HG02588 (cell line): Measurements from ENCODE around the gene DCBLD2.
A peak's percentile ranks its signal among the peaks of the same experiment; 100 is the strongest.
"Not testable (repeated sequence)": the region's sequence is repeated elsewhere in the genome, so short reads cannot be mapped to it uniquely, and the experiment has no call there.

ENCODE experiments used
- ATAC-seq: cut with Tn5 transposase; IDR thresholded peaks from one replicate; pipeline ENCODE4 v1.9.1; 2021; ENCODE audit warnings: mild to moderate bottlenecking, moderate library complexity; ENCODE audit not compliant: unreplicated experiment

Gene DCBLD2

DNA sequence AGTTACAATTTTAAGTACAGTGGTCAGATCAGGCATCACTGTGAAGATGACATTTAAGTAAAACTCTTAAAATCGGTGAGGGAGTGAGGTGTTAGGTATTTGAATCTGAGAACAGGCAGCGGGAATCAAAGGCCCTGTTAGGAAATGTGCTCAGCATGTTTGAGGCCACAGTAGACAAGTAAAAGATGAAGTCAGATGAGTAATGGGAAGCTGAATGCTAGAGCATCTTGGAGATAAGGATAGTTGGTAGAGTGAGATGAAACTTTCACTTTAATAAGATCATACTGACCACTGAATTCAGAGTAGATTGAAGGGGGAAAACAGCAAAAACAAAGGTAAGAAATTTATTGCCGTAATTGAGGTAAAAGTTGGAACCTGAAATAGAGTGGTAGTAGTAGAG, 61.6 kb downstream of the DCBLD2 start:
- ATAC-seq = no peak

DNA sequence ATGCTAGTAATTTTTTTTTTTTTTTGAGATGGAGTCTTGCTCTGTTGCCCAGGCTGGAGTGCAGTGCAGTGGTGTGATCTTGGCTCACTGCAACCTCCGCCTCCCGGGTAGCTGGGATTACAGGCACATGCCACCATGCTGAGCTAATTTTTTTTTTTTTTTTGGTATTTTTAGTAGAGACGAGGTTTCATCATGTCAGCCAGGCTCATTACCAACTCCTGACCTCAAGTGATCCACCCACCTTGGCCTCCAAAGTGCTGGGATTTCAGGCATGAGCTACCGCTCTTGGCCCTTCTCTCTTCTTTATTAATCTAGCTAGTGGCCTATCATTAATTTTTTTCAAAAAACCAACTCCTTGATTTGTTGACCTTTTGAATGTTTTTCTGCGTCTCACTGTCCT, 70.4 kb downstream of the DCBLD2 start:
- ATAC-seq = not testable (repeated sequence)

DNA sequence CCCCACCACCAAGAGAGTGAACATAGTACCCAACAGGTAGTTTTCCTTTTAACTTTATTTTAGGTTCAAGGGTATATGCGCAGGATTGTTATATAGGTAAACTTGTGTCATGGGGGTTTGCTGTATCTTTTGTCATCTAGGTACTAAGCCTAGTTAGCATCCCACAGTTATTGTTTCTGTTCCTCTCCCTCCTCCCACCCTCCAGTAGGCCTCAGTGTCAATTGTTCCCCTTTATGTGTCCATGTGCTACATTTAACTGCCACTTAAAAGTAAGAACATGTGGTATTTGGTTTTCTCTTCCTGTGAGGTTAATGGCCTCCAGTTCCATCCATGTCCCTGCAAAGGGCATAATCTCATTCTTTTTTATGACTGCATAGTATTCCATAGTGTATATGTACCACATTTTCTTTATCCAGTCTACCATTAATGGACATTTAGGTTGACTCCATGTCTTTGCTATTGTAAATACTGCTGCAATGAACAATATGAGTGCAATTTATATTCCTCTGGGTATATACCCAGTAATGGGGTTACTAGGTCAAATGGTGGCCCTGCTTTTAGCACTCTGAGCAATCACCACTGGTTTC, 72.2 kb downstream of the DCBLD2 start:
- ATAC-seq = no peak

DNA sequence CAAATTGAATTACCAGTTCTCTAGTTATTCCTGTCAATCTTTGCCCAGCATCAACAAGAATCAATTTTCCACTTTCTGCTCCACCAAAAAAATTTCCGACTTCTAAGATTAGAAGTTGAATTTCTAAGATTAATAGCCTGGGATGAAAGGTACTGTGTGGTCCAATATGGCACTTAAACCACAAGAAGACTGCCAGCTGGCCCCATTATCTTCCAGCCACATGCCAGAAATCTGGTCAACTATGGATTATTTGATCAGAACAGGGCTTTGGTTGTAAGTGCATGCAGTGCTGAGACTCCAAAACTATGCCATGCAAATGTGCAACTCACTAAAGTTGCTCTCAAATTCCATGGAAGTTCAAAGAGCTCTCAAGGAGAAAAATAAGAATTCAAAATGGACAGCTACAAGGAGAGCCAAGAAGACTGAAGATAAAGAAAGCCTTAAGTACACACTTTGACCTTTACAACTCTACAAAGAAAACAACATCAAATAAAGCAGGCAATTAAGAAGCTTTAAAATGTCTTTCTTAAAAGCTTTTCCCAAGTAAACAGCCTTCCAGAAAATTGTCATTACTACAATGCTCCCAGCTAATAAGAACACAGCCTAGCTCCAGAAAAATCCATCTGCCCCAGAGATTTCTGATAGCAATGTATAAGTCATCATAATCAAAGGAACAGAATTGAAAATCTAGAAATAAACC, 74.1 kb downstream of the DCBLD2 start:
- ATAC-seq = no peak

DNA sequence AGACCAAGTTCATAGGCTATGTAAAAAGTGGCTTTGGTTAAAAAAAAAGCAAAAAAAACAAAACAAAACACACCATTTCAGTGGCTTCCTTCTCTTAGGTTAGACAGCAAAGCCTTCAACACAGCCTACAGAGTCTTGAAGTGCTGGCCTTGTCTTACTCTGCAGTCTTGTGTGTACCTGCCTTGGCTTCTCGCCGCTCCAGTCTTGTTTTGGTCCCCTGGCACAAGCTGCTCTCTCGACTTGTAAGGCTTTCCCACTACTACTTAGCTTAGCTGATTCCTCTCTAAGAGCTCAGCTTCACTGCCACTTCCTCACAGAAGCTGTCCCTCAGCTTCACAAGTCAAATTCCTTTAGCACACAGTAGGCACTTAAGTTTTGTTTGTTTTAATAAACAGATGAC, 75.4 kb downstream of the DCBLD2 start:
- no peak for ATAC-seq

DNA sequence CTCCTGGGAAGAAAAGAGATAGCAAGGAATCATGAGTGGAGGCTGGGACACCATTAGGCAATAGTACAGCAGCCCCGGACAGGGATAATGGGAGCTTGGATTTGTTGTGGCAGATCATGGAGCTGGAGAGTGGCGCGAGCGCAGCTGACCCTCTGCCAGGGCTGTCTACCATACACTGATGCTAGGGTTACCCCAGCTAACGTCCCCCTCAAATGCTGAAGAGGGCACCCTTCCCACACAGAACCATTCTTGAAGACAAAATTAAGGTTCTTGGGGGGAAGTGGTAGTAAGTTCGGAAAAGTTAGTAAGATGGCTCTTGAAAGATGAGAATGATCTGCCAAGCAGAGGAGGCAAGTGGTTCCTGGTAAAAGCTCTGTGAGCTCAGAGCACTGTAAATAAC, 77.2 kb downstream of the DCBLD2 start:
- no peak for ATAC-seq

DNA sequence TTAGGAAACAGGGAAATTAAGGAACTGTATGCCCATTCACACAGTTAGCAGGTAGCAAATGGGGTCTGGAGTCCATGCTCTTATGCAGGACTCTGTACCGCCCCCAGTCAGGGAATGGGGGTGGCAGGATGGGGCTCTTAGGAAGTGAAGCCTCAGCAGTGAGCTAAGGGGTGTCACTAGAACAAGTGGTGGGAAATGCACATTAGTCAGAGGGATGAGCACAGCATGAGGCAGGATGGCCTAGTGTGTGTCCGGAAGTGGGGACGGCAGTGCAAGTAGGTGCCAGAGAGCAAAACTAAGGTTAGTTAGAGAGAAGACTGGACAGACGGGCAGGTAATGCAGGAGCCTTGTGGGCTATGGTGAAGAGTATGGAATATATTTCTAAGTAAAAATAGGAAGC, 77.7 kb downstream of the DCBLD2 start:
- no peak for ATAC-seq

DNA sequence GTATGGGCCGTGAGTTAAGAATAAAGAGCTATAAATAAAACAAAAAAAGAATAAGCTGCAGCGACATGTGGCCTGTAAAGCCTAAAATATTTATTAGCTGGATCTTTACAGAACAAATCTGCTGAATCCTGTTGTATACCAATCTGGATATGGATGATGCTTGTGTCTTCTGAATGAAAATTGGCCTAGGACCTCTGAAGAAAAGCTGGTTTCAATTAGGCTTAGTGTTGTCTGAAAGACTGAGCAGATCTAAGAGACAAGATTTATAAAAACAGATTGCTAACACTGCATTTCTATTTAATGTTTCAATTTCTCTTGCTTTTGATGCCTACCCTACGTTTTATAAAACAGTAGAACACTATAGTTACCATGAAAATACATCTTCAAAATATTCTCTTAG, 80.4 kb downstream of the DCBLD2 start:
- no peak for ATAC-seq

DNA sequence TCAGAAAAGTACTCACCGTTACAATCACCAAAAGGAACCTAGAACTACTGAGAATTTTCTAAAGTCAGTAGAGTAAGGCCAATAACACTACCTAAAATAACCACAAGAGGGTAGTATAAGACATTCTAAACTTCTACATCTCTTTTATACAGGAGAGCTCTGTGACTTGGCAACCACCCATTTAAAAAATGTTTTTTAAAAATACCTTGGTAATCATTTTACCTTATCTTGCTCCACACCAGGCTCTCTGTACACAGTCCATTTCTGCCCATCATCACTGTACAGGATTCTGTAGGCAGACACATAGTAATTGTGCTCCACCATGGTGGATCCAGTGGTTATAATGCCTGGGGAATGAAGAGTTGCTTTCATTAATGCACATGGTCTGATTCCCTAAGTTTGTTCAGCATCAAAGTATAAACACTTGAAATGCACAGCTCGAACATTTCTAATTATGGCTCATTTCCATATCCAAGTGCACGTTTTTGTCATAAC, 83.9 kb downstream of the DCBLD2 start:
- ATAC-seq = peak; percentile 86

DNA sequence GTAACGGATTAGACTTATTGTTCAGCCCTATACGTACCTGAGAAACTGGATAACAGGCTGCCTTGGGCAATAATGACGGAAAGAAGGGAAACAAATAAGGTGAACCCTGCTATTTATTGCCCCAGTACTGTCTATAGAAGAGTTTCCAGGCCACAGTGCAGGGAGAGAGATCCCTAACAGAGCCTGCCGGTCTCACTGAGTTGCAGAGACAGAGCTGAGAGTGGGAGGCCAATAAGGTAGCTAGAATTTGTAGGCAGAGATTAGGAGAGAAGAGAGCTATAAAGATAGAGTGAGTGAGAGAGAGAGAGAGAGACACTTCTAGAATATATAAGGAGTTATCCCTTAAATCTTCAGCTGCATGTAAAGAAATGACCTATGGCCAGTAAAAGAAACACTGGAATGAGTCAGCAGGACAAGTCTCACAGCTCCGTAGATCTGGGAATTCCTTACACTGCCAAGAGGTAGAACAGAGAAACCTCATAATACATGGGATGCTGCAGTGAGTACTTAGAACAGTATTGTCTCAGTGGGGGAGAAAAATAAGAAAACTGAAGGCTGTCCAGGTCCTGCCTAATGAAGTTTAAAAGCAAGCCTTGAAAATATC, 86.6 kb downstream of the DCBLD2 start:
- ATAC-seq = no peak

DNA sequence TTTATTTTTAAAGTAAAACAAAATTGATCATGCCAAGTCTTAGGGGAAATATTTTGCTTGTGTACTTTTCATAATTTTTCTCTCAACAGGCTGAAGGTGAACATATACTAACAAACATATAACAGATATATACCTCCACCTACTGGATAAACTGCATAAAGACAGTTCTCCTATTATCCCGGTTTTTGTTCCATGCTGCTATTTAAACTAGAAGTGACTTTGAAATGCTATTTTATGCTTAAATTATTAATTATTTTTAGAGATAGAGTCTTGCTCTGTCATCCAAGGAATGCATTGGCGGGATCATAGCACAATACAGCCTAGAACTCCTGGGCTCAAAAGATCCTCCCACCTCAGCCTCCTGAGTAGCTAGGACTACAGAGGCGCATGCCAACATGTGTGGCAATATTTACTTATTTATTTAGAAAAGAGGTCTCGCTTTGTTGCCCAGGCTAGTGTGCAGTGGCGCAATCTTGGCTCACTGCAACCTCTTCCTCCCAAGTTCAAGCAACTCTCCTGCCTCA, 88.6 kb downstream of the DCBLD2 start:
- peak; percentile 47 for ATAC-seq

DNA sequence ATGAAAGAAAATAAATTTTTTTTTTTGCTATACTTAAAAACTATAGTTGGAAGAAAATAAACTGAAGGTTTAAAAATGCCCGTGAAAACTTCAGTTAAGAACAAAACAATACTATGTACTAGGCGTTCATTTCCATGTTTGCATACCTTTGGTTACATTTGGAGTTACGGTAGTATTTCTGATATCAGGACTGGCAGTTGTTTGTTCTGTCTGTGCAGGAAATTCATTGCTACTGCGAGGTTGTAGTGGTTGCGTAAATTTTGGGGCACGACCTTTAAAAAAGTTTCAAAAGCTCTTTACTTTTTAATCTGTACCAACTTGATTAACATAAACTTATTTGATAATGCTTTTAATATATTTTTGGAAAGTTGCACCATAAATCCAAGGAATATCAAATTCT, 90.4 kb downstream of the DCBLD2 start:
- ATAC-seq = no peak

DNA sequence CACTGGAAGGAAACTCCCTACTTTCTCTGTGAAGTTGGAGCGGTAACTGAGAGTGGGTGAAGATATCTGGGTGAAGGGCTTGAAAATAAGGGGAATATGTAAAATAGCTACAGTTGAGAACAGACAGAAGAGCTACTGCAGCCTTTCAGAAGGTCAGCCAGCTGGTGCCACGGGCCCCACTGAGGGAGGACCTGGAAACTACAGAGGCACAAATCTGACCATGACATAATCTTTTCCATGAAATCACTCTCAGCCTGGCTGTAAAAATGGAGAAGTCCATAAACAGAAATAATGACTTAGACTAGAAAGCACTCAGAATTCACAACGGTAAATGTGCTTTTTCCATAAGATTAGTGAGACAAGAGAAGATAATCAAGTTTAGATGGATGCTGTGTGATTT, 91.9 kb downstream of the DCBLD2 start:
- ATAC-seq = no peak

DNA sequence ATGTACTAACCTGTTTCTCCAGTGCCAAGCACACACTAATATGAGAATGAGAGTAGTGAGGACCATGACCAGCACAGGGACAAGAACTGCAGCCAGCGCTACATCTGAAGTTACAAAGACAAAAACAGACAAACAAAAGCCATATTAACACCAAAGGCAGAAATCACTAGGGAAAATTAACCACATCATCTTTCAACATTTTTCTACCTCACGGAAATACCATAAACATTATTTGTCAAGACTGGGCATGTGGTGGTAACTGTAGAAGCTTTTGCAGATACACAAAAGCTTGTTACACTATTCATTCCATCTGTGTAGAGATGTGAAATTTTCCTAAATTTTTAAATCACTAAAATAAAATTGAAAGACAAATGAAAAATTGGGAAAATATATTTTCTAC, 93.4 kb downstream of the DCBLD2 start:
- no peak for ATAC-seq

DNA sequence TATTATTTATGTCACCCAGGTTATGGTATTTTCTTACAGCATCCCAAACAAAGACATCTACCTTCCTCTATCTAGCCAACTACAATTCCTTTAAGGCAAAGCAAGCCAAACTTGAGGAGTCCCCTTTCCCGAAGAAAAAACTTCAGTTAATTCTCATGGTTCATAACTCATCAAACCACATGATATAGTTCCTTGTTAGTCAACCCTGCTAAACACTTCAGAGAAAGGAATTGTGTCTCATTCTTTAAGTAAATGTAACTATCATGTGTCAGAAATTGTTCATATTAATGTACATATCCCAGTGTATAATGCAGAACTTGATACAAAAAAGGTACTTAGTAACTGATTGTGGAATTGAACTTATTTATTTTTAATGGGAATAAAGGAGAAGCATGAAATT, 93.9 kb downstream of the DCBLD2 start:
- no peak for ATAC-seq

DNA sequence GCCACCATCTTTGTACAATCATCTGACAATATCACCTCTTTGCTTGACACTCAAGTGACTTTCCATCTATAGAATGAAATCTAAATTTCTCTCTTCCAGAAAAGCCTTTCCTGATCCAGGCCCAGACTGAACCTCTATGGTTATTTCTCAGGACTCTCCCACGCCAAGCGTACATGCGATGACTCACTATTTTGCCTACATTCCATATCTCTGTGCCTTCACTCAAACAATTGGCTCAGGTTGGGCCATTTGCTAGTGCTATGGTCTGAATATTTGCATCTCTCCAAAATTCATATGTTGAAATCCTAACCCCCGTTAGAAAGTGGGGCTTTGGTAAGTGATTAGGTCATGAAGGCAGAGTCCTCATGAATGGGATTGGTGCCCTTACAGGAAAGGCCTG, 94.5 kb downstream of the DCBLD2 start:
- ATAC-seq = no peak

DNA sequence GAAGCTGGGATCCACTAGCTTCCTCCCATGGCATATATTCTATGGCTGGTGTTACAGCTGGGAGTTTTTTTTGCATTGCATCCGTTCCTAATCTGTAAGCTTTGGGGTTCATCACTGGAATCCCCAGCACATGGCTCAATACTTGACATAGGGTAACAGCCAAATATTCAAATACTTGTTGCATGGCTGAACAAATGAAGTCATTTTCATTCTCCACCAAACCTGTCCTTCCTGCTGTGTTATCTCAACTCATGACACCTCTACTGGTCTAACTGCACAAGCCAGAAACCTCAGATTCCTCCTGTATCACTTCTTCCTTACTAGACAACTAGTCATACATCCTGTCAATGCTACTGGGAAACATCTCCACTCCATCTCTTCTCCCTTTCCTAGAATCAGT, 95.0 kb downstream of the DCBLD2 start:
- no peak for ATAC-seq

DNA sequence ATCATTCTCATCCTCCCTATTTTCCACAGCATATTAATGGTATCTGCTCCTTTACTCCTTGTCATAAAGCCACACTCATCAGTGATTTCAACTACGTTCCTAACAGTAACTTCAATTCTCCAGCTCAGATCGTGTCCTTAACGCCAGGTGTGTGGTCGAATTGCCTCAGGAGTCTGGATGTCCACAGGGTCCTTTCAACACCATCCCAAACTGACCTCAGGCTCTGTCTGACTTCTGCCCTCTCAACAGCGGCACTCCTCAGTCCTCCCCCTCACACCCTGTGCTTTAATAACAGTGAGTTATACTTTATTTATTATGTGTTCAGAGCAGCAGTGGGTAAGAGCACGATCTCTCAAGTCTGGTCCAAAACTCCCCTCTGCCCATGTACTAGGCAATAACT, 95.9 kb downstream of the DCBLD2 start:
- ATAC-seq = no peak

DNA sequence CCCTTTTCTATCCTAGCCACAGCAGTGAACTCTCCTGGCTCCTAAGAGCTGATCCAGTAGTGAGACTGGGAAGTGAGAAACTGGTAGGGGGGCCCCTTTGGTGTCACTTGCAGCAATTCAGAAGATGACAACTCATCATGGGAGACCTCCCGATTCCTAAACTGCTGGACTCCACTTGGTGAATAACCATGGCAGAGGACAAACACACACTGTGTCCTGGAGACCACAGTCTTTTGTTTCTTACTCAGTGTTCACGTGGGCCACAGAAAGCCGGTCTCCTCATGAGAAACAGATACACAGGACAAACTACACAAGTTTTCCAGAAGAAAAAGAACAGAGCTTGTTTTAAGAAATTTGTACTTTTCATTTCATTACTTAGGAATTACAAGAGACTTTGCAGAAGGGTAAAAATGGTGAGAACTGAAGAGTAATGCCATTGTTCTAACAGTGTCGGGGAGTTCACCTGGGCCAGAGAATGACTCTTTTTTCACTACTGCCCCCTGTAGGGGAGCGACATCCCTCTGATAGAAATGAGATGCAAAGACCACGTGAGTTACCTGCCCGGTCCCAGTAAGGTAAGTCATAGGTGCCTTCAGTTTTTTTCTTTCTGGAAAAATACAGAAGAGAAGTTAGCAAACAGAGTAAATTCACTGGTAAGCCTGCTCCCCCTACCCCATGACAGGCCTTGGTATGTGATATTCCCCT, 100.3 kb downstream of the DCBLD2 start:
- ATAC-seq = no peak

DNA sequence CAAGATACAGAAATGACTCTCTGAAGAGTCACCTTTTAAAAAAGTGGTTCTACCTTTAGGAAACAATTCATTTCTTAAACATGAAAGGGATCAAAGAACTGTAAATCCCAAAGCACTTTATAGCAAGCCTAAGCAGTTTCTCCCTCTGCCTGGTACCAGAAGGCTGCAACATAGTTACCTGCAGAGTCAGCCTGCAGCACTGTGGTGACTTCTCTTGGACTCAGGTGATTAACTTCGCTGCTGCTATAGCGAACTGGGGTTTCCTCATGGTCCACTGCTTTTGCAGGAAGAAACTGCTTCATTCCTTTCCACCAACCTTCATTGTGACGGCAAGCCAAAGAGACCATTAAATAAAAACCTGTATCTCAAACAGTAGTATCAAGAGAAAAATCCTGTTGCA, 101.1 kb downstream of the DCBLD2 start:
- no peak for ATAC-seq

DNA sequence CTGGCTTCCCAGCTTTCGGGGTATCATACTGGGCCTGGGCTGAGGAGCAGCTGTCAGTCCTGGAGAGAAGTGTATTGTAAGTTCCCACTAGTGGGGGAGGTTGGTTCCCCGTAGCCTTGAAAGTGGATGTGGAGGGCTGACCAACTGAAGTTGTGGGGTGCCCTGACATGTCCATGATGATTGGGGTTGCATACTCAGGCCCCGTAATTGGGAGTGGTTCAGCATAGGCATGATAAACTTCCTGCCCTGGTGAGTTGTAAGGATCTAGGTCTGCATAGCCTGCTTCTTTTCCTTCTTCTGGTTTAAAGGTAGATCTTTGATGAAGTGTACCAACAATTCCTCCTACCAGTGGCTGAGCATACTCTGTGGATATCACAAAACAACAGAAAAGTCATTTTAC, 102.0 kb downstream of the DCBLD2 start:
- no peak for ATAC-seq

DNA sequence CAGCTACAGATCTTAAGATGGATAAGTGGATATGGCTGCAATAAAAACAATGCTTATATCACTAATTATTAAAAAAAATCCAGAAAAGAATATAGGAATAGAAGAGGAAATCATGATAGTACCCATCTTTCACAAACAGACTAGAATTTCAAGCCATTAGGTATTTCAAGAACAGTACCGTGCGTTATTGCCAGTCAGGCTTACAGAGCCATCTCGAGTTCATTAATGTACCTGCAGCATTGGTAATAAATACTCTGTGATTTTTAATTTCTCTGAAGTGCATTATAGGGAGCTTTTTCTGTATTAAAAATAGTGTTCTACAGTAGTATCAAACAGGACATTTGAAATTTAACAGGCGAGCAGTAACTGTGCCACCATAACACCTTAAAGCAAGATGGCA, 102.7 kb downstream of the DCBLD2 start:
- ATAC-seq = no peak
